K562 (cell line): ENCODE measurements around the gene NUDT1. TPM values are rescaled to one million over a fixed set of nuclear protein-coding genes. Genes with fewer than 3 reads are reported as not detected.
A peak's percentile ranks its signal among the peaks of the same experiment; 100 is the strongest.

ENCODE experiments used
- ARID1B ChIP-seq: fragments of 450-650 bp; IDR thresholded peaks from 2 replicates; pipeline ENCODE4 v1.6.1; 2016; ENCODE audit warnings: antibody characterized with exemption, mild to moderate bottlenecking, inconsistent platforms
- ATF3 ChIP-seq, 2 experiments: fragments of 450-650 bp in 1 of 2; sonication (generic) in 1 of 2; formaldehyde crosslinking in 1 of 2; IDR thresholded peaks in 1 of 2; conservative IDR thresholded peaks in 1 of 2; 2 replicates each; pipeline versions ENCODE4 v1.6.1 to v1.8.1; 2016 to 2023; ENCODE audit warnings: mild to moderate bottlenecking in 2 of 2, moderate library complexity in 2 of 2, inconsistent platforms in 1 of 2, missing genetic modification reagents in 1 of 2
- CBX8 ChIP-seq: fragments of 200-600 bp; sonication (generic); IDR thresholded peaks from 2 replicates; pipeline ENCODE4 v1.6.1; 2012; ENCODE audit warnings: borderline replicate concordance, mixed run types, low read depth, mild to moderate bottlenecking, moderate library complexity, mixed read lengths, low read length, control low read depth, inconsistent platforms; ENCODE audit not compliant: poor library complexity, severe bottlenecking; ENCODE audit errors: extremely low read depth
- CCNT2 ChIP-seq: IDR thresholded peaks from 2 replicates; pipeline ENCODE4 v1.6.1; 2011; ENCODE audit warnings: borderline replicate concordance, low read depth, mild to moderate bottlenecking, moderate library complexity, mixed read lengths, low read length; ENCODE audit not compliant: insufficient read length; ENCODE audit errors: extremely low read depth
- CEBPB ChIP-seq: fragments of 450-650 bp; IDR thresholded peaks from 2 replicates; pipeline ENCODE4 v1.6.1; 2016; ENCODE audit warnings: missing genetic modification characterization, missing compliant biosample characterization
- CHD2 ChIP-seq: IDR thresholded peaks from 2 replicates; pipeline ENCODE4 v1.6.1; 2011; ENCODE audit warnings: low read depth, low read length
- CREBBP ChIP-seq: IDR thresholded peaks from one replicate; pipeline ENCODE4 v1.6.1; 2012; ENCODE audit warnings: low read depth, mild to moderate bottlenecking, control low read depth, inconsistent platforms, low read length
- FOS ChIP-seq: IDR thresholded peaks from 3 replicates; pipeline ENCODE4 v1.6.1; 2011; ENCODE audit not compliant: insufficient read length; ENCODE audit errors: extremely low read depth
- FOXJ3 ChIP-seq: sonication (generic); formaldehyde crosslinking; IDR thresholded peaks from 2 replicates; pipeline ENCODE4 v1.4.0; 2020; ENCODE audit warnings: mild to moderate bottlenecking, missing genetic modification reagents
- NFYB ChIP-seq: IDR thresholded peaks from 2 replicates; pipeline ENCODE4 v1.6.1; 2011; ENCODE audit warnings: mild to moderate bottlenecking, moderate library complexity; ENCODE audit not compliant: insufficient read length; ENCODE audit errors: extremely low read depth
- POLR2A ChIP-seq: fragments of 450-650 bp; conservative IDR thresholded peaks from 2 replicates; pipeline ENCODE4 v1.6.1; 2016
- RBM22 ChIP-seq: fragments of 200-400 bp; formaldehyde crosslinking; IDR thresholded peaks from 2 replicates; pipeline ENCODE4 v1.6.1; 2018; ENCODE audit warnings: low read length, low read depth; ENCODE audit not compliant: poor library complexity, severe bottlenecking
- RFX7 ChIP-seq: fragments of 250-450 bp; sonication (Bioruptor Pico); IDR thresholded peaks from 2 replicates; pipeline ENCODE4 v1.5.1; 2021; ENCODE audit warnings: mild to moderate bottlenecking
- SP1 ChIP-seq: sonication (generic); formaldehyde crosslinking; IDR thresholded peaks from 2 replicates; pipeline ENCODE4 v1.8.1; 2022; ENCODE audit warnings: mild to moderate bottlenecking, missing genetic modification reagents
- YY1 ChIP-seq, 3 experiments: IDR thresholded peaks; 2 replicates each; pipeline ENCODE4 v1.6.1; 2011; ENCODE audit warnings: low read length in 2 of 3, mild to moderate bottlenecking in 2 of 3, moderate library complexity in 2 of 3, borderline replicate concordance in 1 of 3, control low read depth in 1 of 3, low read depth in 1 of 3; ENCODE audit not compliant: insufficient read depth in 3 of 3, insufficient replicate concordance in 2 of 3, control insufficient read depth in 1 of 3, insufficient read length in 1 of 3; ENCODE audit errors: extremely low read depth in 1 of 3
- ZBTB33 ChIP-seq: sonication (generic); formaldehyde crosslinking; IDR thresholded peaks from 2 replicates; pipeline ENCODE4 v1.8.1; 2023; ENCODE audit warnings: mild to moderate bottlenecking, missing genetic modification reagents
- ZFP30 ChIP-seq: fragments of 250-450 bp; sonication (Bioruptor Pico); IDR thresholded peaks from 2 replicates; pipeline ENCODE4 v1.8.0; 2022; ENCODE audit warnings: moderate library complexity, mild to moderate bottlenecking, inconsistent platforms, borderline replicate concordance
- ZKSCAN1 ChIP-seq: fragments of 150-350 bp; IDR thresholded peaks from 2 replicates; pipeline ENCODE4 v1.6.1; 2016; ENCODE audit warnings: low read depth, low read length
- ZNF740 ChIP-seq, 3 experiments: fragments of 200-800 bp in 1 of 3; sonication (Bioruptor generic) in 1 of 3; sonication (generic) in 1 of 3; formaldehyde crosslinking in 1 of 3; IDR thresholded peaks; 2 replicates each; pipeline versions ENCODE4 v1.6.1 to v1.8.0; 2016 to 2022; ENCODE audit warnings: mild to moderate bottlenecking in 2 of 3, missing compliant biosample characterization in 2 of 3, missing genetic modification characterization in 2 of 3, missing genetic modification reagents in 1 of 3
- ZNF785 ChIP-seq: fragments of 250-450 bp; sonication (Bioruptor Pico); IDR thresholded peaks from 2 replicates; pipeline ENCODE4 v1.4.0; 2020; ENCODE audit warnings: mild to moderate bottlenecking
- polyA plus RNA-seq, 8 experiments: library from polyadenylated mRNA; depleted of rRNA in 4 of 8; stranded (reverse) in 5 of 8; unstranded in 3 of 8; fragments of >200 nt; fragmentation: Nextera tagmentation in 2 of 8; fragmentation: Illumina TruSeq in 1 of 8; extraction: Ambion mirVana in 2 of 8; extraction: Trizol in 1 of 8; gene quantifications; 2 replicates each; pipeline versions ENCODE4 v1.2.1 to v1.2.3, GENCODE V29; 2011 to 2014; ENCODE audit warnings: inconsistent platforms in 1 of 8, missing spikeins in 1 of 8
- total RNA-seq, 7 experiments: library from RNA; depleted of rRNA in 6 of 7; stranded (reverse); fragments of >200 nt in 6 of 7; fragmentation: Illumina TruSeq in 2 of 7; extraction: Trizol in 2 of 7; gene quantifications; 2 replicates each; pipeline versions ENCODE4 v1.2.1 to v1.2.3, GENCODE V29; 2011 to 2021; ENCODE audit warnings: low replicate concordance in 1 of 7

Gene NUDT1
- total and polyA plus RNA-seq, 9 of the 15 experiments (the other 6 are each of a cell fraction or from before 2014, with no cell fraction given): 5.3 to 73.3 (median 29.6) TPM

- TF ChIP-seq CBX8 (no peak), NFYB (no peak), ZNF740 (CRISPR knock-in tag; IDR thresholded peaks at IDR 0.05) (no peak), ZNF740 (tag; IDR thresholded peaks at IDR 0.05) (no peak), ZFP30 (CRISPR knock-in tag) (no peak), FOXJ3 (CRISPR knock-in tag) (no peak), RBM22 (peak; percentile 60), CREBBP (no peak), ARID1B (peak; percentile 37; the same call in 1 of the 2 replicates), YY1 (IDR thresholded peaks at IDR 0.05; ENCODE audit: borderline replicate concordance in 1 of 3, control insufficient read depth in 1 of 3, extremely low read depth in 1 of 3, insufficient read depth in 3 of 3, insufficient read length in 1 of 3, insufficient replicate concordance in 2 of 3, low read depth in 1 of 3, low read length in 2 of 3) (peak; percentile 30 to 80 (median 77)), POLR2A (peak; percentile 75), ATF3 (IDR thresholded peaks at IDR 0.05) (no peak), ATF3 (CRISPR knock-in tag; conservative IDR thresholded peaks at IDR 0.05) (peak; percentile 61; the same call in 1 of the 2 replicates), FOS (no peak), ZNF785 (CRISPR knock-in tag) (no peak), ZBTB33 (CRISPR knock-in tag) (no peak), CEBPB (tag) (no peak), SP1 (CRISPR knock-in tag) (peak; percentile 69; the same call in 1 of the 2 replicates), CHD2 (peak; percentile 100), RFX7 (CRISPR knock-in tag) (no peak), ZKSCAN1 (no peak), CCNT2 (no peak)
Measured at GRCh38 chr7:2232766-2233520, 9.1 kb upstream of the NUDT1 start, which contains the start of gene MAD1L1 (continued).
